Measurements from ENCODE around the gene TEX36. TPM values are rescaled to one million over a fixed set of nuclear protein-coding genes. Genes with fewer than 3 reads are reported as not detected.

Gene TEX36
- polyA plus RNA-seq, 1 of the 3 experiments (the other 2 are of a cell fraction), result not detected

- H3K79me2 ChIP-seq (ENCODE audit: insufficient read depth), result no peaks in the 10 kb centered on the region
- H4K20me1 ChIP-seq (ENCODE audit: insufficient read depth), result no peaks in the 10 kb centered on the region
- no peaks in the 10 kb centered on the region for H3F3A ChIP-seq (replicated peaks; ENCODE audit: insufficient read depth)
- 11% methylated on average over 1 of the region's 1 CpG for WGBS (ENCODE audit: low lambda C conversion rate)
- no peak overlapping the region for H3K4me3 ChIP-seq (ENCODE audit: low read depth in 2 of 2, low read length in 1 of 2)
- H3K27ac ChIP-seq (ENCODE audit: low read depth in 2 of 2, low read length in 1 of 2), result no peak overlapping the region
- ChIA-PET POLR2A (no interaction called here), CTCF (interaction anchor here (2.0 kb wide), 1 partner anchor 16 kb away, joined by 5 read pairs; no protein-coding TSS in a partner anchor)
- no peaks in the 10 kb centered on the region for H3K9me3 ChIP-seq
- TF ChIP-seq TEAD4 (IDR thresholded peaks at IDR 0.05; ENCODE audit: borderline replicate concordance, insufficient read depth) (no peak), MAX (IDR thresholded peaks at IDR 0.05; ENCODE audit: low read depth) (no peak), IRF3 (IDR thresholded peaks at IDR 0.05; ENCODE audit: low read depth, low read length) (no peak), POLR2AphosphoS5 (IDR thresholded peaks at IDR 0.05; ENCODE audit: low read depth, low read length) (no peak), TCF12 (IDR thresholded peaks at IDR 0.05) (no peak), ELF1 (IDR thresholded peaks at IDR 0.05) (no peak), RXRA (IDR thresholded peaks at IDR 0.05; ENCODE audit: borderline replicate concordance, low read depth) (no peak), FOSL2 (IDR thresholded peaks at IDR 0.05; ENCODE audit: borderline replicate concordance, low read depth) (no peak), JUND (IDR thresholded peaks at IDR 0.05) (no peak), MXI1 (IDR thresholded peaks at IDR 0.05; ENCODE audit: low read depth, low read length) (no peak), GABPA (IDR thresholded peaks at IDR 0.05; ENCODE audit: low read depth) (no peak), RCOR1 (IDR thresholded peaks at IDR 0.05; ENCODE audit: low read length) (no peak), RFX5 (IDR thresholded peaks at IDR 0.05; ENCODE audit: low read length) (no peak), PBX3 (IDR thresholded peaks at IDR 0.05) (no peak), ZBTB33 (IDR thresholded peaks at IDR 0.05; ENCODE audit: borderline replicate concordance, low read depth) (no peak), USF2 (IDR thresholded peaks at IDR 0.05; ENCODE audit: borderline replicate concordance, low read depth, low read length) (no peak), NRF1 (IDR thresholded peaks at IDR 0.05; ENCODE audit: low read depth, low read length) (no peak), EP300 (IDR thresholded peaks at IDR 0.05; ENCODE audit: borderline replicate concordance in 1 of 2, low read depth in 1 of 2, low read length in 1 of 2) (no peak)
- no peaks in the 10 kb centered on the region for H3K9me2 ChIP-seq
- no peak for DNase-seq
- H3K4me2 ChIP-seq, result no peak overlapping the region
- H3K36me3 ChIP-seq (replicated peaks in 1 of 2; ENCODE audit: control insufficient read depth in 1 of 2, insufficient read depth in 2 of 2, low read length in 1 of 2), result no peaks in the 10 kb centered on the region
- H3K4me1 ChIP-seq (ENCODE audit: control insufficient read depth in 1 of 2, insufficient read depth in 2 of 2, low read depth in 1 of 2, low read length in 1 of 2), result no peaks in the 10 kb centered on the region
- H3K9ac ChIP-seq, result no peak overlapping the region
- H3K27me3 ChIP-seq (ENCODE audit: insufficient read depth), result no peaks in the 10 kb centered on the region
- no peak overlapping the region for H2AFZ ChIP-seq (ENCODE audit: low read depth)
These were observed 36.7 kb downstream of the TEX36 start for GRCh38 chr10:125646311-125646710.
